ENCODE results near the gene PCDHGA3.
"Not testable (repeated sequence)": the region's sequence is repeated elsewhere in the genome, so short reads cannot be mapped to it uniquely, and the experiment has no call there.

PCDHGA3 gene

GRCh38 chr5:141349917-141350619 lies 6.4 kb downstream of the PCDHGA3 start, which contains the start of gene PCDHGB1:
TSS of gene PCDHGB1 (plus strand) at chr5:141350099. CDS start at chr5:141350261, 162 bp downstream.
- DNase-seq, result no peak

DNA sequence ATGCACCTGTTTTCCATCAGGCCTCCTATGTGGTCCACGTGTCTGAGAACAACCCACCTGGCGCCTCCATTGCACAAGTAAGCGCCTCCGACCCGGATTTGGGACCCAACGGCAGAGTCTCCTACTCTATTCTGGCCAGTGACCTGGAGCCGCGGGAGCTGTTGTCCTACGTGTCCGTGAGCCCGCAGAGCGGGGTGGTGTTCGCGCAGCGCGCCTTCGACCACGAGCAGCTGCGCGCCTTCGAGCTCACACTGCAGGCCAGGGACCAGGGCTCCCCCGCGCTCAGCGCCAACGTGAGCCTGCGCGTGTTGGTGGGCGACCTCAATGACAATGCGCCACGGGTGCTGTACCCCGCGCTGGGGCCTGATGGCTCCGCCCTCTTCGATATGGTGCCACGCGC lies 8.0 kb downstream of the PCDHGA3 start:
- no peak for DNase-seq

DNA sequence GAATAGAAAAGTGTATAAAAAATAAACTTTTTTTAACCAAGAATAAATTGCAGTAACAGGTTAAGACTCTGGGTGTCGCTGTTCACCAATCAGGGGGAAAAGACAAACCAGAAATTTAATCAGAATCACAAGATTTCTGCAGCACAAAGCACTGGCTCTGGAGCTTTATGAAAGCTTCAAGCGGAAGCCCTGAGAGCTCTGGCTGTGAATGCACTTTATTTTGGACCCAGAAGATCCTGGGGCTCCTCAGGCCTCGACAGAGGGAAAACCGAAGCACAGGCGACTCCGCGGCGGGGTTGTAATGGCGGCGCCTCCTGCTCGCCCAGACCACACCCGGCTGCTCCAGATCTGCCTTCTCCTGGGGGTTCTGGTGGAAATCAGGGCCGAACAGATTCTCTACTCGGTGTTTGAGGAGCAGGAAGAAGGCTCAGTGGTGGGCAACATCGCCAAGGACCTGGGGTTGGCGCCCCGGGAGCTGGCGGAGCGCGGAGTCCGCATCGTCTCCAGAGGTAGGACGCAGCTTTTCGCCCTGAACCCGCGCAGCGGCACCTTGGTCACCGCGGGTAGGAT lies 11.4 kb downstream of the PCDHGA3 start, which contains the start of gene PCDHGA4:
Gene PCDHGA4 (plus strand): TSS at position 122 of the 570 bp plus-strand sequence. CDS start 87 bp downstream, at position 209.
- no peak for DNase-seq

GRCh38 chr5:141355641-141356040 lies 12.0 kb downstream of the PCDHGA3 start:
- no peak for DNase-seq

DNA sequence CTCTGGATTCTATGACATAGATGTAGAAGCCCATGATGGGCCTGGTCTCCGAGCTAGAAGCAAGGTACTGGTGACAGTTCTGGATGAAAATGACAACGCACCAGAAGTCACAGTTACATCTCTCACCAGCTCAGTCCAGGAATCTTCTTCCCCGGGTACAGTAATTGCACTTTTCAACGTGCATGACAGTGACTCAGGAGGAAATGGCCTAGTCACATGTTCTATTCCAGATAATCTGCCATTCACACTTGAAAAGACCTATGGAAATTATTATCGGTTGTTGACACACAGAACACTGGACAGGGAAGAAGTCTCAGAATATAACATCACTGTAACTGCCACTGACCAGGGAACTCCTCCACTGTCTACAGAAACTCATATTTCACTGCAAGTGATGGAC lies 12.5 kb downstream of the PCDHGA3 start:
- DNase-seq, result no peak

DNA sequence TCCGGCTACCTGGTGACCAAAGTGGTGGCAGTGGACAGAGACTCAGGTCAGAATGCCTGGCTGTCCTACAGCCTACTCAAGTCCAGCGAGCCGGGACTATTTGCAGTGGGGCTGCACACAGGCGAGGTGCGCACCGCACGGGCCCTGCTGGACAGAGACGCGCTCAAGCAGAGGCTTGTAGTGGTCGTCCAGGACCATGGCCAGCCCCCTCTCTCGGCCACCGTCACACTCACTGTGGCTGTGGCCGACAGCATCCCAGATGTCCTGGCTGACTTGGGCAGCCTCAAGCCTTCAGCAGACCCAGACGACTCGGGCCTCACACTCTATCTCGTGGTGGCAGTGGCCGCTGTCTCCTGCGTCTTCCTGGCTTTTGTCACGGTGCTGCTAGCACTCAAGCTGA lies 13.3 kb downstream of the PCDHGA3 start:
- no peak for DNase-seq

DNA sequence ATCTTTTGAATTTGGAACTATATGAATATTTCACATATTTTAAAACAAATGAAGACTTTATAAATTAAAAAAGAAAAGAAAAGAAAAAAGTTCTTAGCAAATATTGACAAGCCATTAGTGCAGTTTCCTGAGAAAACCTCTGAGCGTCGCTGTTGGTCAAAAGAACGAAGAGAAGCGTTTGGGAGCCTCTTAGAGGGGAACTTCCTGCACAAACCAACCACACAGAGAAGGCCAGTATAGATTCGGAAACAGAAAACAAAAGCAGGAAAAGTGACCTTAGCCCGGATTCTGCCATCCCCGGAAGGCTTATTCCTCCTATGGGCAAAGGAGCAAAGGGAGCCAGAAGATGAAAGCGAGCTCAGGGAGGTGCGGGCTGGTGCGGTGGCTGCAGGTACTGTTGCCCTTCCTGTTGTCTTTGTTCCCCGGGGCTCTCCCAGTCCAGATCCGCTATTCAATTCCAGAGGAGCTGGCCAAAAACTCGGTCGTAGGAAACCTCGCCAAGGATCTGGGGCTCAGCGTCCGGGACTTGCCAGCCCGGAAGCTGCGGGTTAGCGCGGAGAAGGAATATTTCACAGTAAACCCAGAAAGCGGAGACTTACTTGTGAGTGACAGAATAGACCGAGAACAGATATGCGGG lies 16.3 kb downstream of the PCDHGA3 start, which contains the start of gene PCDHGB2:
Gene PCDHGB2 (plus strand): TSS at position 205 of the 637 bp plus-strand sequence. CDS start 142 bp downstream, at position 347.
- no peak for DNase-seq

GRCh38 chr5:141360685-141361084 lies 17.1 kb downstream of the PCDHGA3 start:
- no peak for DNase-seq

DNA sequence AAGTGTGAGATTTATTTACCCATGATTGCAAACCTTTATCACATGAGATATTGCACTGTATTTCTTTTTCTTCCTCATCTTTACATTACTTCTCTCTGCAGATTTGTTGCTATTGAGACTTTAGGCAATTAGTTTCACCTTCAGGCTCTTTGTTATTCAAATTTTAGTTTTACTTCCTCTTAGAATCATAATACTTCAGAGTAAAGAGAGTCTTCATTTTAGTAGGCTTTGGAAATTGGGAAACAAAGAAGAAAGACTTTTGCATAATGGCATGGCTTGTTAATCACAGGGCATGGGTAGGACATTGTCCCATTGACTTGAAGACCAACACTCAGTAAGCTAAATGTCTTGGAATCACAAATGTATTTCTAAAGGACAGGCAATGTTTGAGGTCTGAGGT lies 19.1 kb downstream of the PCDHGA3 start:
- DNase-seq, result no peak

DNA sequence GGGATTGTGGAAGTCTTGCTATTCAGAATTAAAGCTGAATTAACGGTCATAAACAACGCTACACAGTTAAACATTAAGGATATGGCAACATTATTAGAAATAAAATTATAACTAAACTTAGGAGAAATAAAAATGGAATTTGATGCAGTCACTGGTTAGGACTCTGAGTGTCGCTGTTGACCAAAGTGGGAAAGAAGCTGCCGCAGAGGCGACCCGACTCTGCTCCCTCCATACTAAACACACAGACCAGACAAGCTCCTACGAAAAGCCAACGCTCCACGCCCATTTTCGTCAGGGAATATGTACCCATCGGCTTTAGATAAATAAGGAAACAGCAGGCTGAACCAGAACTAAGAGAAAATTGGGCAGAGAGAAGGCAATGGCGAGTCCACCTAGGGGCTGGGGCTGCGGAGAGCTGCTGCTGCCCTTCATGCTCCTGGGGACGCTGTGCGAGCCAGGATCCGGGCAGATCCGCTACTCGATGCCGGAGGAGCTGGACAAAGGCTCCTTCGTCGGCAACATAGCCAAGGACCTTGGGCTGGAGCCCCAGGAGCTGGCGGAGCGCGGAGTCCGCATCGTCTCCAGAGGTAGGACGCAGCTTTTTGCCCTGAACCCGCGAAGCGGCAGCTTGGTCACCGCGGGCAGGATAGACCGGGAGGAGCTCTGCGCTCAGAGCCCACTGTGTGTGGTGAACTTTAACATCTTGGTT lies 20.5 kb downstream of the PCDHGA3 start, which contains the start of gene PCDHGA5:
Gene PCDHGA5 (plus strand): TSS at position 211 of the 709 bp plus-strand sequence. CDS start 169 bp downstream, at position 380.
- DNase-seq, result no peak

GRCh38 chr5:141366016-141366896 lies 22.6 kb downstream of the PCDHGA3 start:
- no peak for DNase-seq

GRCh38 chr5:141369994-141370848 lies 26.6 kb downstream of the PCDHGA3 start, which contains the start of gene PCDHGB3:
TSS of gene PCDHGB3 (plus strand) at chr5:141370242. CDS start at chr5:141370395, 153 bp downstream.
- DNase-seq, result peak in 1 of 4 experiments; percentile 7

DNA sequence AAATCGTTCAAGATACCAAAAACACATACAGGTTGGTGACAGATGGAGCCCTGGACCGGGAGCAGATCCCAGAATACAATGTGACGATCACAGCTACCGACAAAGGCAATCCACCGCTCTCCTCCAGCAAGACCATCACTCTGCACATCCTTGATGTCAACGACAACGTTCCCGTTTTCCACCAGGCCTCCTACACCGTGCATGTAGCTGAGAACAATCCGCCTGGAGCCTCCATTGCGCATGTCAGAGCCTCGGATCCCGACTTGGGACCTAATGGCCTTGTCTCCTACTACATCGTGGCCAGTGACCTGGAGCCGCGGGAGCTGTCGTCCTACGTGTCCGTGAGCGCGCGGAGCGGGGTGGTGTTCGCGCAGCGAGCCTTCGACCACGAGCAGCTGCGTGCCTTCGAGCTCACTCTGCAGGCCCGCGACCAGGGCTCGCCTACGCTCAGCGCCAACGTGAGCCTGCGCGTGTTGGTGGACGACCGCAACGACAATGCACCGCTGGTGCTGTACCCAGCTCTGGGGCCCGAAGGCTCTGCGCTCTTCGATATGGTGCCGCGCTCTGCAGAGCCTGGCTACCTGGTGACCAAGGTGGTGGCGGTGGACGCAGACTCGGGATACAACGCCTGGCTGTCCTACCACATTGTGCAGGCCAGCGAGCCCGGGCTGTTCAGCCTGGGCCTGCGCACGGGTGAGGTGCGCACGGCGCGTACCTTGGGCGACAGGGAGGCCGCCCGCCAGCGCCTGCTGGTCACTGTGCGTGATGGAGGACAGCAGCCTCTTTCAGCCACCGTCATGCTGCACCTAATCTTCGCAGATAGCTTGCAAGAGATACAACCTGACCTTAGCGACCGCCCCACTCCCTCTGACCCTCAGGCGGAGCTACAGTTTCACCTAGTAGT lies 28.2 kb downstream of the PCDHGA3 start:
- no peak for DNase-seq

DNA sequence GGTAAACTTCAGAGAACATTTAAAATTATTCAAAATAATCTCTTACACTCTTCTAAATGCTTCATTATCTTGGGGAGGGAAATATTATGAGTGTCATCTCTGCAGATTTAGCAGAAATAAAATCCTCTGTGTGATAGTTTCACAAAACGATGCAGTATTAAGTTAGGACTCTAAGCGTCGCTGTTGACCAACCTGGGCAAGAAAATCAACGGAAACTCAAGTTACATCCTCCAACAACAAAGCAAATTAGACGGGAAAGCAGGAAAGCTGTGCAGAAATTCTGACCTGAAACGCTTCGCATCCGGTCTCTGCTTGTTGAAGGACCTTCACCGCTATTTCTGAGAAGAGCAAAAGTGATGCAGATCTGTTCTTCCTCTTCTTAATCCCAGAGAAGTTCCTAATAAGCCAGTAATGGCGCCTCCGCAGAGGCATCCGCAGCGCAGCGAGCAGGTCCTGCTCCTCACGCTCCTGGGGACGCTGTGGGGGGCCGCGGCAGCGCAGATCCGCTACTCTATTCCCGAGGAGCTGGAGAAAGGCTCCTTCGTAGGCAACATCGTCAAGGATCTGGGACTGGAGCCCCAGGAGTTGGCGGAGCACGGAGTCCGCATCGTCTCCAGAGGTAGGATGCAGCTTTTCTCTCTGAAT lies 30.2 kb downstream of the PCDHGA3 start, which contains the start of gene PCDHGA6:
Gene PCDHGA6 (plus strand): TSS at position 219 of the 645 bp plus-strand sequence. CDS start 193 bp downstream, at position 412.
- no peak for DNase-seq

DNA sequence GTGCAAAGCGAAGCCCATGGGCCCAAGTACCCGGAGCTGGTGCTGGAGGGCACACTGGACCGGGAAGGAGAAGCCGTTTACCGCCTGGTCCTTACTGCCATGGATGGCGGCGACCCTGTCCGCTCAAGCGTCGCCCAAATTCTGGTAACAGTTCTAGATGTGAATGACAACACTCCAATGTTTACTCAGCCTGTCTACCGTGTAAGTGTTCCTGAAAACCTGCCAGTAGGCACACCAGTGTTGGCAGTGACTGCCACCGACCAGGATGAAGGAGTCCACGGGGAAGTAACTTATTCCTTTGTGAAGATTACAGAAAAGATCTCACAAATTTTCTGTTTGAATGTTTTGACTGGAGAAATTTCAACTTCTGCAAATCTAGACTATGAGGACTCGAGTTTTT lies 31.0 kb downstream of the PCDHGA3 start:
- DNase-seq, result no peak

GRCh38 chr5:141375444-141376155 lies 32.0 kb downstream of the PCDHGA3 start:
- not testable (repeated sequence) for DNase-seq

DNA sequence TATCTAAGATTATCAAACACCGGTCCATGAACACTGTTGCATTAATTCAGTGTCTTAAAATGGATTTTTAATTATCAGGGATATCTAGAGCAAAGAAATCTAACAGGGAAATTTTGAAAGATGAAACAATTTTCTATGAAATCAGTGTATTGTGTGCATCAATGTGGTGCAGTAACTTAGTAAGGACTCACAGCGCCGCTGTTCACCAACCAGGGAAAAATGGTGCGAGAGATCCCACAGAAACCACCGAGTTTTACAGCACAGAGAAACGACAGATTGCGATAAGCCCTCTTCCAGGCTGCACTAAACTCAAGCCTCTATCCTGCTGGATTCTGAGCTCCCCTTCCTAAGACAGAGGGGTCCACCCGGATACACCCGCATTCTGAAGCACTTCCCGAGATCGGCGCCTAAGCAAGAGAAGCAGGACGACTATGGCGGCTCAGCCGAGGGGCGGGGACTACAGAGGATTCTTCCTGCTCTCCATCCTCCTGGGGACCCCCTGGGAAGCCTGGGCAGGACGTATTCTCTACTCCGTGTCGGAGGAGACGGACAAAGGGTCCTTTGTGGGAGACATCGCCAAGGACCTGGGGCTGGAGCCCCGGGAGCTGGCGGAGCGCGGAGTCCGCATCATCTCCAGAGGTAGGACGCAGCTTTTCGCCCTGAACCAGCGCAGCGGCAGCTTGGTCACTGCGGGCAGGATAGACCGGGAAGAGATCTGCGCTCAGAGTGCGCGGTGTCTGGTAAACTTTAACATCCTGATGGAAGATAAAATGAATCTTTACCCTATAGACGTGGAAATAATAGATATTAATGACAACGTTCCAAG lies 39.1 kb downstream of the PCDHGA3 start, which contains the start of gene PCDHGA7:
Gene PCDHGA7 (plus strand): TSS at position 274 of the 826 bp plus-strand sequence. CDS start 158 bp downstream, at position 432.
- no peak for DNase-seq
